Keratinocyte (primary cell): ENCODE measurements around the gene VPS52.

ENCODE experiments used
- CTCF ChIP-seq, 3 experiments: IDR thresholded peaks in 1 of 3; conservative IDR thresholded peaks in 1 of 3; optimal IDR thresholded peaks in 1 of 3; 2 replicates in 2 of 3; 3 replicates in 1 of 3; pipeline versions ENCODE3 to v1.5.1; 2011; ENCODE audit warnings: low read length in 3 of 3, mild to moderate bottlenecking in 3 of 3, moderate library complexity in 2 of 3, control low read depth in 1 of 3, inconsistent platforms in 1 of 3; ENCODE audit not compliant: insufficient read depth in 2 of 3; ENCODE audit errors: extremely low read depth in 1 of 3
- EZH2 ChIP-seq: IDR thresholded peaks from one replicate; pipeline ENCODE4 v1.6.1; 2012; ENCODE audit warnings: inconsistent platforms, mild to moderate bottlenecking, low read length, moderate library complexity

DNA sequence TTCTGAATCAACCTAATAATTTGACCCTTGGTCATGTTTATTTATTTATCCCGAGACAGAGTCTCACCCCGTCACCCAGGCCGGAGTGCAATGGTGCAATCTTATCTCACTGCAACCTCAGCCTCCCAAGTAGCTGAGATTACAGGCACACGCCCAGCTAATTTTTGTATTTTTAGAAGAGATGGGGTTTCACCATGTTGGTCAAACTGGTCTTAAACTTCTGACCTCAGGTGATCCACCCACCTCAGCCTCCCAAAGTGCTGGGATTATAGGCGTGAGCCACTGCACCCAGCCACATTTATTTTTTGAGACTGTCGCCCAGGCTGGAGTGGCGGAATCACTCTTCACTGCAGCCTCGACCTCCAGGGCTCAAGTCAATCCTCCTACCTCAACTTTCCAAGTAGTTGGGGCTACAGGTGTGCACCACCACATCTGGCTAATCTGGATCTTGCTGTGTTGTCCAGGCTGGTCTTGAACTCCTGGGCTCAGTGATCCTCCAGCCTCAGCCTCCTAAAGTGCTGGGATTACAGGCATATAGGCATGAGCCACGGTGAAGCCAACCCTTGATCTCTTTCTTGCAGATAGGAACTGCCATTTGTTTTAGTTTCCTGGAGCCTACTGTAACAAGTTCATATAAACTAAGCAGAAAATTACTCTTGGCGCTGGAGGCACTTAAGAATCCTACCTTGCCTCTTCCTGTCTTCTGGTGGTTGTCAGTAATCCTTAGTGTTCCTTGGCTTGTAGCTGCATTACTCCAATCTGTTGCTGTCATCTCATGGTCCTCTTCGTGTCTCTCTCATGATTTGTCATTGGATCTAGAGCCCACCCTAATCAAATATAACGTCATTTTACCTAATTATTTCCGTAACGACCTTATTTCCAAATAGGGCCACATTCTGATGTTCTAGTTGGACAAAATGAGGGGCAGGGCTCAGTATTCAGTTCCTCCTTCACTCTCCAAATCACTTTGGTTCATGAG, 2.5 kb upstream of the VPS52 start:
- TF ChIP-seq CTCF (optimal IDR thresholded peaks at IDR 0.05 in 1 of 3, IDR thresholded peaks at IDR 0.05 in 1 of 3, conservative IDR thresholded peaks at IDR 0.05 in 1 of 3; ENCODE audit: extremely low read depth in 1 of 3, insufficient read depth in 2 of 3, low read length in 3 of 3) (no peak), EZH2 (no peak)
